Inflammatory macrophage treated with lipopolysaccharide for 4 hours (primary cell): ENCODE data around the gene NEDD1.

Experiments
- DNase-seq: peaks from one replicate; pipeline ENCODE4 v3.0.0-alpha.2; 2020

NEDD1 gene

GRCh38 chr12:96902076-96902475, 5.0 kb upstream of the NEDD1 start:
- peak; percentile 11 for DNase-seq

- no peak for DNase-seq
Measured at GRCh38 chr12:96906498-96906848, 584 bp upstream of the NEDD1 start.

- DNase-seq = peak; percentile 15
Measured at GRCh38 chr12:96907671-96908422, 790 bp downstream of the NEDD1 start.

- DNase-seq = no peak
Measured at GRCh38 chr12:96908423-96908675, 1.3 kb downstream of the NEDD1 start.

- no peak for DNase-seq
Measured at GRCh38 chr12:96912261-96912660, 5.2 kb downstream of the NEDD1 start.

GRCh38 chr12:96912943-96913342, 5.9 kb downstream of the NEDD1 start:
- no peak for DNase-seq

- DNase-seq = peak; percentile 51
Measured at GRCh38 chr12:96919510-96920210, 12.6 kb downstream of the NEDD1 start.

- DNase-seq = no peak
Measured at GRCh38 chr12:96948782-96949181, 41.7 kb downstream of the NEDD1 start.

GRCh38 chr12:96979532-96979931, 72.5 kb downstream of the NEDD1 start:
- no peak for DNase-seq

GRCh38 chr12:96980991-96981414, 73.9 kb downstream of the NEDD1 start:
- DNase-seq = no peak

GRCh38 chr12:96981911-96982310, 74.9 kb downstream of the NEDD1 start:
- no peak for DNase-seq

- DNase-seq = no peak
Measured at GRCh38 chr12:96982671-96983070, 75.6 kb downstream of the NEDD1 start.

GRCh38 chr12:96985515-96986362, 78.7 kb downstream of the NEDD1 start:
- DNase-seq = peak; percentile 1

- DNase-seq = peak; percentile 21
Measured at GRCh38 chr12:96986883-96987523, 79.9 kb downstream of the NEDD1 start.

GRCh38 chr12:96988919-96989318, 81.9 kb downstream of the NEDD1 start:
- no peak for DNase-seq

GRCh38 chr12:96989916-96990315, 82.9 kb downstream of the NEDD1 start:
- DNase-seq = no peak

- DNase-seq = no peak
Measured at GRCh38 chr12:96994900-96995299, 87.8 kb downstream of the NEDD1 start.

- DNase-seq = no peak
Measured at GRCh38 chr12:96995861-96996260, 88.8 kb downstream of the NEDD1 start.

- DNase-seq = no peak
Measured at GRCh38 chr12:96997797-96998484, 90.9 kb downstream of the NEDD1 start.

- DNase-seq = no peak
Measured at GRCh38 chr12:97003276-97003675, 96.2 kb downstream of the NEDD1 start.
